Adipocyte (in vitro differentiated cells): ENCODE results near the gene HELZ.
"Not testable (repeated sequence)": the region's sequence is repeated elsewhere in the genome, so short reads cannot be mapped to it uniquely, and the experiment has no call there.

ENCODE experiments used
- DNase-seq: peaks from one replicate; pipeline ENCODE4 v3.0.0-alpha.2; 2015; ENCODE audit warnings: low read depth
- H3K27me3 ChIP-seq: replicated peaks from 2 replicates; pipeline ENCODE4 v1.7.0; 2013; ENCODE audit warnings: mild to moderate bottlenecking, low read length, moderate library complexity; ENCODE audit not compliant: control insufficient read depth, insufficient read depth
- H3K36me3 ChIP-seq: 2 replicates; pipeline ENCODE4 v1.7.0; 2013; ENCODE audit warnings: low read length, mild to moderate bottlenecking, moderate library complexity; ENCODE audit not compliant: control insufficient read depth, insufficient read depth, severe bottlenecking
- H3K4me1 ChIP-seq: 2 replicates; pipeline ENCODE4 v1.7.0; 2013; ENCODE audit warnings: mild to moderate bottlenecking, low read length, moderate library complexity; ENCODE audit not compliant: control insufficient read depth, insufficient read depth
- H3K4me3 ChIP-seq: 2 replicates; pipeline ENCODE4 v1.7.0; 2013; ENCODE audit warnings: mild to moderate bottlenecking, low read length, moderate library complexity
- H3K9ac ChIP-seq: 2 replicates; pipeline ENCODE4 v1.7.0; 2013; ENCODE audit warnings: mild to moderate bottlenecking, low read length, moderate library complexity
- H3K9me3 ChIP-seq: 2 replicates; pipeline ENCODE4 v1.7.0; 2013; ENCODE audit warnings: mild to moderate bottlenecking, low read length, moderate library complexity; ENCODE audit not compliant: control insufficient read depth

HELZ gene

DNA sequence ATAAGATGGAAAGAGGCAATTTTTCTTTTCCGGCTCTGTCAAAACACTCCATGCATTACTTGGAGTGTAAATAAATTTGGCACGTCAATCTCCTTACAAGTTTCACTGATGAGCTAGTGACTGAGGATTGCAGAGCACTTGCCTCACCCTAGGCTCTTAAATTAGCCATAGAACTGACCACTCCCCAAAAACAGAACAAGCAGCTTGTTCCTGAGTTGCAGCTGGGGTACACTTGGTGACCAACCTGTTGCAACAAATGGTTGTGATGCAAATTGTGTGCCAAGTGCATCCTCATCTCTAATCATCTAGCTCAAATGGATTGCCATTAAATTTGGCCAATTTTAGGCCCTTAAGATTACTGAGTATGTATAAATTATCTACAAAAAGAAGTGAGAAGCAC, 133.7 kb downstream of the HELZ start:
- H3K4me3 ChIP-seq: no peak overlapping the region
- no peaks in the 10 kb centered on the region for H3K4me1 ChIP-seq
- DNase-seq: no peak
- H3K9me3 ChIP-seq: peaks cover 5% of the 10 kb centered on the region
- H3K9ac ChIP-seq: no peak overlapping the region
- H3K27me3 ChIP-seq: no peaks in the 10 kb centered on the region
- H3K36me3 ChIP-seq: peaks cover 87% of the 10 kb centered on the region

- peaks cover 81% of the 10 kb centered on the region for H3K36me3 ChIP-seq
- peaks cover 3% of the 10 kb centered on the region for H3K4me1 ChIP-seq
- H3K9ac ChIP-seq: no peak overlapping the region
- no peaks in the 10 kb centered on the region for H3K9me3 ChIP-seq
- H3K27me3 ChIP-seq: no peaks in the 10 kb centered on the region
- H3K4me3 ChIP-seq: no peak overlapping the region
- no peak for DNase-seq
Observed at GRCh38 chr17:67110619-67111018, 134.4 kb downstream of the HELZ start.

DNA sequence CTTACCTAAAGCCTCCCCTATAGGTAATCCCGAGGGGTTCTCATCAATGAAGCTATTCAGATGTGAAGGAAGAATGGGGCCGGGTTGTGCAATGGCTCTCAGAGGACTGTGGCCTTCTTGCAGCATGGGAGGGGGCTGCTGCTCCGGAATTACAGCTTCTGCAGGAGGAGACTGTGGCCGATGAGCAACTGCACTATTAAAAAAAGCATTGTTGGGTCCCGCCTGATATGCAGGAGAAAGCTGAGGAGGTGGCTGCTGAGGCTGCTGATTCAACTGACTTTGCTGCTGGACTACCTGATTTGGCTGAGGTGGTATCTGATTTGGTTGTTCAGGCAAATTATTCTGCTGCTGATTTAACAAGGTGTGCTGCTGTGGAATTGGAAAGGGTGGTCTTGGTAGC, 135.9 kb downstream of the HELZ start:
- no peak for DNase-seq
- Histone ChIP-seq H3K9me3 (no peaks in the 10 kb centered on the region), H3K4me1 (peaks cover 14% of the 10 kb centered on the region), H3K4me3 (no peak overlapping the region), H3K36me3 (peaks cover 70% of the 10 kb centered on the region), H3K27me3 (no peaks in the 10 kb centered on the region), H3K9ac (no peak overlapping the region)

DNA sequence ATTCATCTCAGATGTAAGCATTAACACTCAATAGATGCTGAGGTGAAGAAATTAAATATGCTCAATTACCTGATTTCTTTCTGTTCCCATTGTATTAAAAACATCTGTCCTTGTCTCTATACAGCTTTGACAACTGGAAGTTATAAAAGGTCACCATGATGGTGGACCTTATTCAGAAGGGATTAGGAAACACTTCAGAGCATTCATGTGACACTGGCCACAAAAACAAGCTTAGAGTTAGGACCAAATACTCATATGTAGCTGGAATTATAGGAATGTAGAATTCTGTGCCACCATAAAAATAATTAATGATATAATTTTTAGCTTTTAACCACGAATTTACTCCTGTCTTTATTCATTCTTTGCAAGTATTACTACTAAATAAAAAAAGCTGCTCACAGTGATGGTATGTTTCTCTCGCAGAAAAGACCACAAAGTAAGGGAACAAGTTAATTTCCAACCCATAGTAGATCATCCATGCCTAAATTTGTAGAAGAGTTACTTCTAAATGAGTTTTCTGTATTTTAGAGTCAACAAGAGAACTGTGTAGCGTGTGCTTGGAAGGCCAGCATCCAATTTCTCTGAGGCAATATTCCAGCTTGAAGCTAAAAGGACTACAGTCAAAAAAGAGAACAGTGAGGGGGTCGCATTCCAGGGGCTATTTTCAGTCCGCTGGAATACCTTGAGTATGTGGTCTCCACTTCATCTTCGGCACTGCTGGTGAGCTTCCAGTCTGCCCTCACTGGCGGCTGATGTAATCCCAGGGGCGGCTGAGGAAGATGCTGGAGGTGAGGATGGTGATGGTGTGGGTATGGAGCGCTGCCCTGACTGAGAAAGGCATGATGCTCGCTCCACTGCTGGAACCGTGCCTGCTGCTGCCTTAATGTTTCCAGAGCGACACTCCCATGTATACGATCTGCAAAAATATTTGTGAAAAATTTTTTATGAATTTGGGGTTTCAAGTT, 136.9 kb downstream of the HELZ start:
- no peak overlapping the region for H3K4me3 ChIP-seq
- H3K4me1 ChIP-seq: peaks cover 14% of the 10 kb centered on the region
- no peaks in the 10 kb centered on the region for H3K9me3 ChIP-seq
- no peak overlapping the region for H3K9ac ChIP-seq
- H3K27me3 ChIP-seq: no peaks in the 10 kb centered on the region
- peak; percentile 23 for DNase-seq
- peaks cover 63% of the 10 kb centered on the region for H3K36me3 ChIP-seq

GRCh38 chr17:67107171-67107570, 137.8 kb downstream of the HELZ start:
- no peaks in the 10 kb centered on the region for H3K9me3 ChIP-seq
- no peak for DNase-seq
- H3K9ac ChIP-seq: no peak overlapping the region
- H3K4me1 ChIP-seq: peaks cover 20% of the 10 kb centered on the region
- no peaks in the 10 kb centered on the region for H3K27me3 ChIP-seq
- peaks cover 53% of the 10 kb centered on the region for H3K36me3 ChIP-seq
- H3K4me3 ChIP-seq: no peak overlapping the region

GRCh38 chr17:67105213-67105612, 139.8 kb downstream of the HELZ start:
- peak; percentile 40 for DNase-seq
- peaks cover 25% of the 10 kb centered on the region for H3K4me1 ChIP-seq
- H3K36me3 ChIP-seq: peaks cover 35% of the 10 kb centered on the region

DNA sequence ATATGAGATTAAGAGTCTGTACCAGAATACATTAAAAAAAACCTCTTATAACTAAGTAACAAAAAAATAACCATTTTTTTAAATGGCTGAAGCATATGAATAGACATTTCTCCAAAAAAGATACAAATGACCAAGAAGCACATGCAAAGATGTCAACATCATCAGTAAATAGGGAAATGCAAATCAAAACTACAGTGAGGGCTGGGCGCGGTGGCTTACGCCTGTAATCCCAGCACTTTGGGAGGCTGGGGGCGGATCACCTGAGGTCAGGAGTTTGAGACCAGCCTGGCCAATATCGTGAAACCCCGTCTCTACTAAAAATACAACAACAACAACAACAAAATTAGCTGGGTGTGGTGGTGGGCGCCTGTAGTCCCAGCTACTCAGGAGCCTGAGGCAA, 140.4 kb downstream of the HELZ start:
- H3K9me3 ChIP-seq, H3K9ac ChIP-seq, H3K27me3 ChIP-seq, DNase-seq, H3K4me3 ChIP-seq: not testable (repeated sequence)
- Histone ChIP-seq H3K4me1 (peaks cover 25% of the 10 kb centered on the region), H3K36me3 (peaks cover 35% of the 10 kb centered on the region)

More at GRCh38 chr17:67105213-67105612, 139.8 kb downstream of the HELZ start:
- no peak overlapping the region for H3K9ac ChIP-seq
- H3K27me3 ChIP-seq: no peaks in the 10 kb centered on the region
- no peaks in the 10 kb centered on the region for H3K9me3 ChIP-seq
- H3K4me3 ChIP-seq: no peak overlapping the region

DNA sequence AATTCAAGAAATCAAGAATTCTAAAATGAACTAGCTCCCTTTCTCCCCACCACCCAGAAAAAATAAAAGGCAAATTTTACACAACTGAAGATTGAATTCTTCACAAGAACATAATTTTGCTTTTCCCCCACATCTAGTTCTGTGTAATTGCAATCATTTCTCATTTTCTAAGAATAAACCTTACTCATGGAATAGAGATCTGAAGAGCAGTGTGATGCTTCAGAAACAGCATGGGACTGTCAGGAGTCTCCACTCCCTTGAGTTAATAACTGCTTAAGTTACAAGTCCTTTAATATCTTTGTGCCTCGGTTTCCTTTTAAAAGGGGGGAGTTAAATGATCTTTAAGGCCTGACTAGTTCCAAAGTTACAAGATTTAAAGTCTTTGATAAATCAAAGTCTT, 147.0 kb downstream of the HELZ start:
- Histone ChIP-seq H3K4me3 (no peak overlapping the region), H3K9me3 (no peaks in the 10 kb centered on the region), H3K4me1 (peaks cover 20% of the 10 kb centered on the region), H3K36me3 (peaks cover 9% of the 10 kb centered on the region), H3K9ac (no peak overlapping the region), H3K27me3 (no peaks in the 10 kb centered on the region)
- DNase-seq: no peak

DNA sequence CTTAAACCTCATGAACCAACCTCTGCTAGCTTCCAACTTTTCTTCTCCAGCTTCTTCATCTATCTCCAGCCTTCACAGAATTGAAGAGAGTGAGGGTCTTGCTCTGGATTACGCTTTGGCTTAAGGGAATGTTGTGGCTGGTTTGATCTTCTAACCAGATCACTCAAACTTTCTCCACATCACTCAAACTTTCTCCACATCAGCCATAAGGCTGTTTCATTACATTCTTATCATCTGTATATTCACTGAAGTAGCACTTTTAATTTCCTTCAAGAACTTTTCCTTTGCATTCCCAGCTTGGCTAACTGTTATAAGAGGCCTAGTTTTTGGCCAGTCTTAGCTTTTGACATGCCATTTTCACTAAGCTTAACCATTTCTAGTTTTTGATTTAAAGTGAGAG, 148.4 kb downstream of the HELZ start:
- H3K4me1 ChIP-seq: peaks cover 9% of the 10 kb centered on the region

GRCh38 chr17:67095803-67096202, 149.2 kb downstream of the HELZ start:
- Histone ChIP-seq H3K9me3 (no peaks in the 10 kb centered on the region), H3K36me3 (peaks cover 15% of the 10 kb centered on the region), H3K4me1 (peaks cover 9% of the 10 kb centered on the region), H3K9ac (no peak overlapping the region), H3K4me3 (peak overlapping the region; percentile 9), H3K27me3 (no peaks in the 10 kb centered on the region)
- DNase-seq: no peak

More for the DNA sequence above, 148.4 kb downstream of the HELZ start:
- Histone ChIP-seq H3K9me3 (no peaks in the 10 kb centered on the region), H3K4me3 (no peak overlapping the region), H3K9ac (no peak overlapping the region), H3K27me3 (no peaks in the 10 kb centered on the region), H3K36me3 (peaks cover 14% of the 10 kb centered on the region)
- DNase-seq: no peak

DNA sequence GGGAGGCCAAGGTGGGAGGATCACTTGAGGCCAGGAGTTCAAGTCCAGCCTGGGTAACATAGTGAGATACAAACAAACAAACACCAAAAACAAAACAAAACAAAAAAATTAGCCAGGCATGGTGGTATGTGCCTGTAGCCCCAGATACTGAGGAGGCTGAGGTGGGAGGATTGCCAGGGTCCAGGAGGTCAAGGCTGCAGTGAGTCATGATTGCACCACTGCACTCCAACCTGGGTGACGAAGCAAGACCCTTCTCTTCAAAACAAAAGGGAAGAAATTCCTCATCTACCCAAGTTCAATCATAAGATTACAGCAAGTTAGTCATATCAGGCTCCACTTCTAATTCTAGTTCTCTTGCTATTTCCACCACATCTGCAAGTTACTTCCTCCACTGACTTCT, 149.7 kb downstream of the HELZ start:
- H3K36me3 ChIP-seq: peaks cover 15% of the 10 kb centered on the region
- peak overlapping the region; percentile 9 for H3K4me3 ChIP-seq
- not testable (repeated sequence) for H3K4me1 ChIP-seq, H3K9me3 ChIP-seq, H3K9ac ChIP-seq, H3K27me3 ChIP-seq
- DNase-seq: peak; percentile 32
